Hepatocyte (in vitro differentiated cells): ENCODE results near the gene SLC5A6.

ENCODE experiments used
- EZH2 ChIP-seq: fragments of 200-600 bp; sonication (generic); IDR thresholded peaks from 2 replicates; pipeline ENCODE4 v1.6.1; 2016; ENCODE audit warnings: antibody characterized with exemption, mild to moderate bottlenecking, borderline replicate concordance
- EZH2phosphoT487 ChIP-seq: fragments of 200-600 bp; sonication (generic); IDR thresholded peaks from one replicate; pipeline ENCODE4 v1.6.1; 2018; ENCODE audit warnings: antibody characterized with exemption, mild to moderate bottlenecking, low read depth, moderate library complexity; ENCODE audit not compliant: unreplicated experiment, severe bottlenecking
- TF ChIP-seq, protein P1 (sequence below): fragments of 200-600 bp; sonication (generic); IDR thresholded peaks from 2 replicates; pipeline ENCODE4 v1.5.1; 2016; ENCODE audit warnings: antibody characterized with exemption, mild to moderate bottlenecking; ENCODE audit not compliant: poor library complexity

DNA sequence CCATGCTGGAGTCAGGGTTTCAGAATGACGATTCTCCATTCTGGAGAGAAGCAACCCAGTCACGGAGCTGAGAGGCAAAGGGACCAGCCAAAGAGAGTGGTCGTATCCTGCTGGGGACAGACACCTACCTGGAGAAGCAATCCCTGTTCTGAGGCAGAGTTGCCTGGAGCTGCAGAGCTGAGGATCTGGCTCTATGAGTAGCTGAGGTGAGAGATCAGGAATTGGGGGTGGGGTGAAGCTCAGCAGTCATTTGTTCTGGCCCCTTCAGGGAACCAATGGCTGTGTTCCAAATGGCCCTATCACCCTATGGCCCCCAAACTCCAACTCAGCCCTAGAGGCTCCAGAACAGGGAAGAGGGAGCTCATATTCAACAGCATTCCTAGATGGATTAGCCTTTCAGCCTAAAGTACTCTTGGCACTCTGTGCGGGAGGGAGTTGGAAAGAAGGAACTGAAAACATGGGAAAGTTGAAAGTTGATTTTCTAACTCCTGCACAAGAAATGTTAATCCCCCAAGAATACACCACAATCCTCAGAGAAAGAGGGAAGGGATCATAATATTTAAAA, 3.5 kb downstream of the SLC5A6 start:
- TF ChIP-seq, protein P1, sequence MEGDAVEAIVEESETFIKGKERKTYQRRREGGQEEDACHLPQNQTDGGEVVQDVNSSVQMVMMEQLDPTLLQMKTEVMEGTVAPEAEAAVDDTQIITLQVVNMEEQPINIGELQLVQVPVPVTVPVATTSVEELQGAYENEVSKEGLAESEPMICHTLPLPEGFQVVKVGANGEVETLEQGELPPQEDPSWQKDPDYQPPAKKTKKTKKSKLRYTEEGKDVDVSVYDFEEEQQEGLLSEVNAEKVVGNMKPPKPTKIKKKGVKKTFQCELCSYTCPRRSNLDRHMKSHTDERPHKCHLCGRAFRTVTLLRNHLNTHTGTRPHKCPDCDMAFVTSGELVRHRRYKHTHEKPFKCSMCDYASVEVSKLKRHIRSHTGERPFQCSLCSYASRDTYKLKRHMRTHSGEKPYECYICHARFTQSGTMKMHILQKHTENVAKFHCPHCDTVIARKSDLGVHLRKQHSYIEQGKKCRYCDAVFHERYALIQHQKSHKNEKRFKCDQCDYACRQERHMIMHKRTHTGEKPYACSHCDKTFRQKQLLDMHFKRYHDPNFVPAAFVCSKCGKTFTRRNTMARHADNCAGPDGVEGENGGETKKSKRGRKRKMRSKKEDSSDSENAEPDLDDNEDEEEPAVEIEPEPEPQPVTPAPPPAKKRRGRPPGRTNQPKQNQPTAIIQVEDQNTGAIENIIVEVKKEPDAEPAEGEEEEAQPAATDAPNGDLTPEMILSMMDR = no peak
- no peak for TF ChIP-seq EZH2
- no peak for TF ChIP-seq EZH2phosphoT487
